T-helper 2 cell treated with Interferon-gamma antibody and Interleukin-4, amounts not matched to agents 100 ng/mL and 5 ng/mL, for 36 hours (primary cell): ENCODE results near the gene MCM6. TPM values are rescaled to one million over a fixed set of nuclear protein-coding genes. Genes with fewer than 3 reads are reported as not detected.

Experiments used
- intact Hi-C: fragments of 100-400 bp; cut with micrococcal nuclease; formaldehyde crosslinking; loops from one replicate; pipeline ENCODE4 v1.15.1; 2023
- total RNA-seq: library from RNA; stranded (reverse); gene quantifications from 2 replicates; pipeline ENCODE4 v1.2.3, GENCODE V29; 2022

MCM6 gene
- total RNA-seq, 1 donor from 2014 or later: 144 TPM

DNA sequence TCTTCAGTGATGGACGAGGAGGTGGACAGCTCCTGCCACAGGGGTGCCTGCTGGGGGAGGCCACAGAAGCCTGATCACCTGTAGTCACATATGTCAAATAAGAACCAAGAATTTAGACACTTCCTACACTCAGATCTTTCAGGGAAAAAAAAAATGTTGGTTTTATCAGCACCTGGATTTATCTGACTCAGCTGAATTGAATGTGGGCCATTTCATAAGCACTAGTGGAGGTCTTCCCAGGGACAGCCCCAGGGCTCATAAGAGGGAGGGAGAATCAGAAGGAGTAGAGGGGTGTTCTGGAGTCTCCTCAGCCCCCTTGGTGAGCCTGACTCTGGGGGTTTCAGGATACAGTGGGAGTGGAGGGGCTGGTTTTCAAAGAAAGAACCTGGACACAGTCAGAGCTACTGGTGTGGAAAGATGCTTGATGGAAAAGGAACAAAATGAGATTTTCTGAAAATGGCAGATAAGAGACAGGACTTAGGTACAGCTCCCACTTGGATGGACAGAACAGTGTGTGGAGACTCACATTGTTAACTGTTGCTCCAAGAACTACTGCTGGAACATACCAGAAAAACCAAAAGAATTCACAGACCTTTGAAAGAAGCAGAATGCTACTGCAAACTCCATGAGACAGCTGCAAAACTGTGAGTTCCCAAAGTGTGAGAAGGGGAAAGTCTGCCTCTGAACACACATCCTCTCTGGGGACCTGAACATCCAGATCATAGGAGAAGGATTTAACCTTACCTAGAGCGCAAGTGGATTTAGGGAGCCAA, 84.6 kb downstream of the MCM6 start:
- intact Hi-C loops: no loop called here

DNA sequence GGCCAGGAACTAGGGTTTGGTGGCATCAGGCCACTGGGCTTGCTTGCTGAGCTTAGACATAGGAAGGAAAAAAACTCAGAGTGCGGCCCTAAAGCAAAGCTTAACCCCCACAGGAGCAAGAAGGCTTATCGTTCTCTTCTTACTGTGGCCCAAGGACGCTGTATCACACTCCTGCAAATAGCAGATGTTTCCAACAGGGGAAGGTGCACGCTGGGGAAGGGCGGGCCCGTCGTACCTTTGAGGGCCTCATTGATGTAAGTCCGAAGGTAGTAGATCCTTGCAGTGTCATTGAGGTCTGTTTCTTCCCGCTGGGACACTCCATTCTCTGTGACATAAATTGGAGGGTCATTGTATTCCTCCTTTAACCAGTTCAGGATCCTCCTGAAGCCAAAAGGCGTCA, 85.8 kb downstream of the MCM6 start:
- intact Hi-C loops: no loop called here

Other genes starting within 250 kb of the MCM6 start
- gene UBXN4, start 134.6 kb downstream of the MCM6 start, total RNA-seq: 118 and 138 TPM in 2 replicates
- 0.64 and 0.86 TPM in 2 replicates for gene LCT, start 39.3 kb downstream of the MCM6 start, total RNA-seq
- gene DARS1, start 109.2 kb upstream of the MCM6 start, total RNA-seq: 112 and 116 TPM in 2 replicates
- gene CXCR4, start 241.7 kb upstream of the MCM6 start, total RNA-seq: 94.2 and 97.6 TPM in 2 replicates